Stimulated activated CD4-positive, alpha-beta T cell treated with anti-CD3 and anti-CD28 coated beads, Interleukin-2, amount 100 ng/mL, for 48 hours (primary cell): ENCODE data around the gene ENDOG.
"Not testable (repeated sequence)": the region's sequence is repeated elsewhere in the genome, so short reads cannot be mapped to it uniquely, and the experiment has no call there.

ENCODE experiments used
- DNase-seq, 2 donors: peaks; one replicate each; pipeline ENCODE4 v3.0.0-alpha.2; 2020

The ENDOG gene

GRCh38 chr9:128870128-128870940 lies 52.0 kb downstream of the ENDOG start:
- DNase-seq = no peak

GRCh38 chr9:128870941-128871265 lies 52.6 kb downstream of the ENDOG start:
- not testable (repeated sequence) for DNase-seq
